ENCODE results near the gene EFTUD2. TPM values are rescaled to one million over a fixed set of nuclear protein-coding genes. Genes with fewer than 3 reads are reported as not detected.

EFTUD2 gene
- total RNA-seq, 2 donors from 2014 or later, result 56.0 to 88.0 TPM

DNA sequence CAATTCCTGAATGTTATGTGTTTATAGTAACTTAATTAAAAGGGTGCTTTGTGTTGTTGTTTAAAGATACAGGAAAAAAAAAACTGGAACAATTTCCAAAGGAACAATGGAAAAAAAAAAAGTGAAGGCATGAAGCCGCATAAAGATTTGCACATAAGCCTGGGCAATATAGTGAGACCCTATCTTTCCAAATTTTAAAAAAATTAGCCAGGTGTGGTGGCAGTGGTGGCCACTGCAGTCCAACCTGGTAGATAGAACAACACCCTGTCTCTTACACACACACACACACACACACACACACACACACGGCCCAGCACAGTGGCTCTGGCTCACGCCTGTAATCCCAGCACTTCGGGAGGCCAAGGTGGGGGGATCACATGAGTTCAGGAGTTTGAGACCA, 91.1 kb downstream of the EFTUD2 start:
- Histone ChIP-seq H3K4me1 (replicated peaks) (no peaks in the 10 kb centered on the region), H3K36me3 (no peaks in the 10 kb centered on the region), H3K4me3 (no peak overlapping the region), H3K9me3 (no peaks in the 10 kb centered on the region), H3K27ac (no peak overlapping the region), H3K27me3 (replicated peaks; ENCODE audit: insufficient read depth) (no peaks in the 10 kb centered on the region)
- DNase-seq (ENCODE audit: low spot score), result no peak
- TF ChIP-seq, protein P1, sequence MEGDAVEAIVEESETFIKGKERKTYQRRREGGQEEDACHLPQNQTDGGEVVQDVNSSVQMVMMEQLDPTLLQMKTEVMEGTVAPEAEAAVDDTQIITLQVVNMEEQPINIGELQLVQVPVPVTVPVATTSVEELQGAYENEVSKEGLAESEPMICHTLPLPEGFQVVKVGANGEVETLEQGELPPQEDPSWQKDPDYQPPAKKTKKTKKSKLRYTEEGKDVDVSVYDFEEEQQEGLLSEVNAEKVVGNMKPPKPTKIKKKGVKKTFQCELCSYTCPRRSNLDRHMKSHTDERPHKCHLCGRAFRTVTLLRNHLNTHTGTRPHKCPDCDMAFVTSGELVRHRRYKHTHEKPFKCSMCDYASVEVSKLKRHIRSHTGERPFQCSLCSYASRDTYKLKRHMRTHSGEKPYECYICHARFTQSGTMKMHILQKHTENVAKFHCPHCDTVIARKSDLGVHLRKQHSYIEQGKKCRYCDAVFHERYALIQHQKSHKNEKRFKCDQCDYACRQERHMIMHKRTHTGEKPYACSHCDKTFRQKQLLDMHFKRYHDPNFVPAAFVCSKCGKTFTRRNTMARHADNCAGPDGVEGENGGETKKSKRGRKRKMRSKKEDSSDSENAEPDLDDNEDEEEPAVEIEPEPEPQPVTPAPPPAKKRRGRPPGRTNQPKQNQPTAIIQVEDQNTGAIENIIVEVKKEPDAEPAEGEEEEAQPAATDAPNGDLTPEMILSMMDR (IDR thresholded peaks at IDR 0.05), result no peak
- TF ChIP-seq POLR2AphosphoS5 (IDR thresholded peaks at IDR 0.05) (no peak), POLR2A (IDR thresholded peaks at IDR 0.05) (no peak)
- WGBS, result 77% methylated on average over 4 of the region's 4 CpGs
- intact Hi-C loops (cut with DNase I), result no loop called here

GRCh38 chr17:44807817-44808155, 91.5 kb downstream of the EFTUD2 start:
- Histone ChIP-seq H3K4me3 (no peak overlapping the region), H3K27me3 (replicated peaks; ENCODE audit: insufficient read depth) (no peaks in the 10 kb centered on the region), H3K4me1 (replicated peaks) (no peaks in the 10 kb centered on the region), H3K36me3 (no peaks in the 10 kb centered on the region), H3K9me3 (no peaks in the 10 kb centered on the region), H3K27ac (no peak overlapping the region)
- DNase-seq (ENCODE audit: low spot score), result no peak
- WGBS, result 53% methylated on average over 3 of the region's 3 CpGs
- no peak for TF ChIP-seq POLR2AphosphoS5 (IDR thresholded peaks at IDR 0.05)
- TF ChIP-seq, protein P1 (IDR thresholded peaks at IDR 0.05), result no peak
- TF ChIP-seq POLR2A (IDR thresholded peaks at IDR 0.05), result no peak
- intact Hi-C loops (cut with DNase I), result no loop called here

- TF ChIP-seq POLR2A (IDR thresholded peaks at IDR 0.05), result no peak
- TF ChIP-seq, protein P1 (IDR thresholded peaks at IDR 0.05), result no peak
- no peak for TF ChIP-seq POLR2AphosphoS5 (IDR thresholded peaks at IDR 0.05)
- H3K4me3 ChIP-seq, result no peak overlapping the region
- 71% methylated on average over 4 of the region's 4 CpGs for WGBS
- H3K27ac ChIP-seq, result no peak overlapping the region
- H3K36me3 ChIP-seq, result no peaks in the 10 kb centered on the region
- DNase-seq (ENCODE audit: low spot score), result no peak
- no peaks in the 10 kb centered on the region for H3K27me3 ChIP-seq (replicated peaks; ENCODE audit: insufficient read depth)
- intact Hi-C loops (cut with DNase I), result no loop called here
- H3K4me1 ChIP-seq (replicated peaks), result no peaks in the 10 kb centered on the region
- H3K9me3 ChIP-seq, result no peaks in the 10 kb centered on the region
These were observed 92.0 kb downstream of the EFTUD2 start for GRCh38 chr17:44807093-44807816.

DNA sequence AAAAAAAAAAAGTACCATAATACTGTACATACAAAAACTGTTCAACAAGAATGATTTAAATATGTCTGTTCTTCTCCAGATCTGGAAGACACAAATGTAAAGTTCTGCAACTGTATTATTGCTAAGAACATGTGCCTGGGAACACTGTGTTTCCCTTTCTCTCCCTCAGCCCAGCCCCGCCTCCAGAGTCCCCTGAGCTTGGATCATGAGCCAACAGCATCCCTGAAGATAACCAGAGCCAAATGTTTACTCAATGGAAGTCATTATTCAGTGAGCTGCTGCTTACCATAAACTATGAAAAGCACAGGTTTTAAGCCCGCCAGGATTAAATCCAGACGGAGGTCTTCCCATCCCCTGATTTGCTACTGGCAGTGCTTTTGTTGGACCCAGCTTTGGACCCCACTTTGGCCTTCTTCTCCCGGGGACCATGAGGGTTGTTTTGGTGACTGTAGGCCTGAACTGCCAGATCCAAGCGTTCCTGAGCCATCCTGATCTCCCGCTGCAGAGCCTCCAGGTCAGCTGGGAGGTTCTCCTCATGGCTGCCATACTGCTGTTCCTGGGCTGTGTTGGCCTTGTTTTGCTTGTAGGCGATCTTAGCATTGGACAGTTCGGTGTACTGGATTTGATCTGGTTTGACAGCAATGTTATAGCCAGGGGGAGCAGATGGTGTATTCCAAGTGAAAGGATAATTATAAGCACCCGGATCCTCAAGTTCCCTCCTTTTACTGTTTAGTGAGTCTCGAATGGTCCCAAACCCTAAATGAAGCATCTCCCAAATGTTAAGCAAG, 94.7 kb downstream of the EFTUD2 start:
- Histone ChIP-seq H3K36me3 (no peaks in the 10 kb centered on the region), H3K4me1 (replicated peaks) (no peaks in the 10 kb centered on the region), H3K9me3 (no peaks in the 10 kb centered on the region), H3K4me3 (no peak overlapping the region), H3K27ac (peak overlapping the region; percentile 17 to 51), H3K27me3 (replicated peaks; ENCODE audit: insufficient read depth) (no peaks in the 10 kb centered on the region)
- DNase-seq (ENCODE audit: low spot score), result no peak
- intact Hi-C loops (cut with DNase I), result no loop called here
- 72% methylated on average over 10 of the region's 10 CpGs for WGBS
- TF ChIP-seq POLR2A (IDR thresholded peaks at IDR 0.05) (no peak), POLR2AphosphoS5 (IDR thresholded peaks at IDR 0.05) (peak; percentile 56)

DNA sequence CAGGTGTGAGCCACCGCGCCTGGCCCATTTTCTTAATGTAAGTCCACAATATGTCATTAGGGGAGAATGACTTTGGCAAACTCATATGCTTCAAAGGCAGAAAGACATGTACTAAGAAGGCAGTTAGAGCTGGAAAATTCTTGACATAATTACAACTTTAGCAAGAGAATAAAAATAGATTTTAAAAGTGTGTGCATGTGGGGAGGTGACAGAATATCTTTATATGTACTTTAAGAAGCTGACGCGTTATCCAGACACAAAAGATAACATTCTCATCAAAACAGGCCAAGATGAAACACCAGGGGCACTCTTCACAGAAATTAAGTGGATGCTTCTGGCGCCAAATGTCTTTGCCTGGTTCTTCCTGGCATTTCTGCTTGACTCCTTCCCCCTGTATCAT, 97.4 kb downstream of the EFTUD2 start:
- TF ChIP-seq, protein P1 (IDR thresholded peaks at IDR 0.05), result no peak
- TF ChIP-seq POLR2AphosphoS5 (IDR thresholded peaks at IDR 0.05) (no peak), POLR2A (IDR thresholded peaks at IDR 0.05) (no peak)
- Histone ChIP-seq H3K27me3 (replicated peaks; ENCODE audit: insufficient read depth) (no peaks in the 10 kb centered on the region), H3K27ac (peak overlapping the region in 1 of 2 donors; percentile 42), H3K9me3 (no peaks in the 10 kb centered on the region), H3K4me1 (replicated peaks) (no peaks in the 10 kb centered on the region), H3K4me3 (no peak overlapping the region), H3K36me3 (no peaks in the 10 kb centered on the region)
- no peak for DNase-seq (ENCODE audit: low spot score)
- WGBS, result 79% methylated on average over 5 of the region's 5 CpGs
- intact Hi-C loops (cut with DNase I), result no loop called here

Small RNA genes within 50 kb of the gene (microRNA-seq; reads per million reads assigned to microRNA genes)
- not detected for gene MIR6783

Small RNA genes within 50 kb of the gene (small RNA-seq; reads per million reads assigned to genes)
- gene CCDC103 (0 reads per million in 2 donors), gene MIR6783 (0 reads per million in 2 donors), gene RN7SL405P (0 to 0.37 reads per million in 2 donors)

Other genes starting within 250 kb of the EFTUD2 start
- gene MEIOC, start 243.0 kb downstream of the EFTUD2 start, total RNA-seq, result 10 to 100 TPM in 1 of 2 donors, not detected in 1; 21.8 TPM
- gene CCDC43, start 209.7 kb downstream of the EFTUD2 start, total RNA-seq, result 10 to 100 TPM; 17.2 to 21.9 TPM
- gene DBF4B, start 190.8 kb downstream of the EFTUD2 start, total RNA-seq, result 10 to 100 TPM in 1 of 2 donors, 1 to 10 TPM in 1; 5.3 to 20.1 TPM
- gene ADAM11, start 140.5 kb downstream of the EFTUD2 start, total RNA-seq, result 1 to 10 TPM in 1 of 2 donors, under 1 TPM in 1; 0.64 to 3.5 TPM
- gene GJC1, start 69.2 kb downstream of the EFTUD2 start, total RNA-seq, result 10 to 100 TPM in 1 of 2 donors, 1 to 10 TPM in 1; 5.3 to 18.3 TPM
- gene HIGD1B, start 51.6 kb downstream of the EFTUD2 start, total RNA-seq, result not detected
- under 1 TPM in 1 of 2 donors, not detected in 1; 0.62 TPM for gene GFAP, start 16.1 kb upstream of the EFTUD2 start, total RNA-seq
- 1 to 10 TPM; 1.8 to 2.5 TPM for gene KIF18B, start 48.3 kb upstream of the EFTUD2 start, total RNA-seq
- gene C1QL1, start 68.9 kb upstream of the EFTUD2 start, total RNA-seq, result 1 to 10 TPM in 1 of 2 donors, under 1 TPM in 1; 0.87 to 1.1 TPM
- gene DCAKD, start 152.2 kb upstream of the EFTUD2 start, total RNA-seq, result 100 to 1,000 TPM in 1 of 2 donors, 10 to 100 TPM in 1; 91.1 to 111 TPM
- 10 to 100 TPM; 39.4 to 68.5 TPM for gene NMT1, start 161.9 kb upstream of the EFTUD2 start, total RNA-seq
- 100 to 1,000 TPM in 1 of 2 donors, 10 to 100 TPM in 1; 34.7 to 154 TPM for gene PLCD3, start 233.1 kb upstream of the EFTUD2 start, total RNA-seq
- gene ACBD4, start 236.2 kb upstream of the EFTUD2 start, total RNA-seq, result 10 to 100 TPM; 18.8 to 23.3 TPM
- 10 to 100 TPM; 34.5 to 67.1 TPM for gene HEXIM1, start 249.0 kb upstream of the EFTUD2 start, total RNA-seq